Vagina (tissue), 2 donors: ENCODE data around the gene ZNF552.
"Not testable (repeated sequence)": the region's sequence is repeated elsewhere in the genome, so short reads cannot be mapped to it uniquely, and the experiment has no call there.

Experiments
- CTCF ChIP-seq, 3 experiments: fragments of 450-650 bp in 2 of 3; fragments of 200-600 bp in 1 of 3; sonication (generic) in 1 of 3; IDR thresholded peaks; one replicate each; pipeline ENCODE4 v1.5.1; 2017 to 2019; ENCODE audit warnings: antibody characterized with exemption in 3 of 3, mild to moderate bottlenecking in 2 of 3, moderate library complexity in 2 of 3
- POLR2A ChIP-seq, 2 donors: fragments of 450-650 bp; IDR thresholded peaks; one replicate each; pipeline ENCODE4 v1.6.1; 2017; ENCODE audit warnings: antibody characterized with exemption in 2 of 2, mild to moderate bottlenecking in 2 of 2, moderate library complexity in 2 of 2
- POLR2AphosphoS5 ChIP-seq, 2 donors: sonication (generic); formaldehyde crosslinking; IDR thresholded peaks; one replicate each; pipeline ENCODE4 v1.9.0; 2017; ENCODE audit warnings: antibody characterized with exemption in 2 of 2, mild to moderate bottlenecking in 2 of 2, low read depth in 1 of 2; ENCODE audit not compliant: insufficient read depth in 1 of 2

- TF ChIP-seq CTCF (IDR thresholded peaks at IDR 0.05); POLR2AphosphoS5 (IDR thresholded peaks at IDR 0.05; ENCODE audit: insufficient read depth in 1 of 2, low read depth in 1 of 2); POLR2A (IDR thresholded peaks at IDR 0.05): not testable (repeated sequence)
Measured at GRCh38 chr19:57823155-57823554, 8.4 kb upstream of the ZNF552 start.
